ENCODE results near the gene PLS1.
"Not testable (repeated sequence)": the region's sequence is repeated elsewhere in the genome, so short reads cannot be mapped to it uniquely, and the experiment has no call there.

Gene PLS1

GRCh38 chr3:142596726-142597088 lies 514 bp downstream of the PLS1 start:
- no peak for DNase-seq

- no peak for DNase-seq
These were observed 1.7 kb downstream of the PLS1 start for GRCh38 chr3:142597906-142598305.

GRCh38 chr3:142601713-142602112 lies 5.5 kb downstream of the PLS1 start:
- no peak for DNase-seq

GRCh38 chr3:142602619-142603385 lies 6.6 kb downstream of the PLS1 start:
- no peak for DNase-seq

- not testable (repeated sequence) for DNase-seq
These were observed 7.2 kb downstream of the PLS1 start for GRCh38 chr3:142603386-142603705.

- no peak for DNase-seq
These were observed 8.7 kb downstream of the PLS1 start for GRCh38 chr3:142604940-142605339.

- DNase-seq, result no peak
These were observed 12.4 kb downstream of the PLS1 start for GRCh38 chr3:142608631-142609030.

GRCh38 chr3:142609136-142609535 lies 12.9 kb downstream of the PLS1 start:
- DNase-seq, result no peak

- no peak for DNase-seq
These were observed 15.0 kb downstream of the PLS1 start for GRCh38 chr3:142611206-142611605.

- DNase-seq, result no peak
These were observed 17.3 kb downstream of the PLS1 start for GRCh38 chr3:142613491-142613890.

GRCh38 chr3:142614059-142614626 lies 17.9 kb downstream of the PLS1 start:
- DNase-seq, result no peak

GRCh38 chr3:142615171-142615570 lies 19.0 kb downstream of the PLS1 start:
- no peak for DNase-seq

- DNase-seq, result peak; percentile 93
These were observed 22.8 kb downstream of the PLS1 start for GRCh38 chr3:142618917-142619461.

- DNase-seq, result no peak
These were observed 26.2 kb downstream of the PLS1 start for GRCh38 chr3:142622405-142622804.

GRCh38 chr3:142623194-142623593 lies 27.0 kb downstream of the PLS1 start:
- no peak for DNase-seq

- no peak for DNase-seq
These were observed 28.4 kb downstream of the PLS1 start for GRCh38 chr3:142624341-142625152.

- no peak for DNase-seq
These were observed 28.9 kb downstream of the PLS1 start for GRCh38 chr3:142625153-142625440.

GRCh38 chr3:142626971-142627370 lies 30.8 kb downstream of the PLS1 start:
- no peak for DNase-seq

- no peak for DNase-seq
These were observed 32.6 kb downstream of the PLS1 start for GRCh38 chr3:142628801-142629200.

- no peak for DNase-seq
These were observed 36.9 kb downstream of the PLS1 start for GRCh38 chr3:142633073-142633472.

GRCh38 chr3:142636050-142636449 lies 39.9 kb downstream of the PLS1 start:
- DNase-seq, result no peak

- no peak for DNase-seq
These were observed 40.5 kb downstream of the PLS1 start for GRCh38 chr3:142636664-142637063.

GRCh38 chr3:142638291-142638690 lies 42.1 kb downstream of the PLS1 start:
- no peak for DNase-seq

GRCh38 chr3:142641504-142641903 lies 45.3 kb downstream of the PLS1 start:
- no peak for DNase-seq
